Prostate gland (tissue), 2 donors: Measurements from ENCODE around the gene FCHO2. TPM values are rescaled to one million over a fixed set of nuclear protein-coding genes. Genes with fewer than 3 reads are reported as not detected.

Source experiments
- DNase-seq: peaks from one replicate; pipeline ENCODE4 v3.0.0-alpha.2; 2019; ENCODE audit warnings: low spot score
- H3K27ac ChIP-seq, 2 donors: fragments of 200-600 bp; sonication (generic); 2 replicates each; pipeline ENCODE4 v1.5.1; 2017 to 2019
- H3K27me3 ChIP-seq: fragments of 200-600 bp; sonication (generic); replicated peaks from 2 replicates; pipeline ENCODE4 v1.5.1; 2019; ENCODE audit not compliant: insufficient read depth
- H3K36me3 ChIP-seq, 2 donors: fragments of 200-600 bp; sonication (generic); 1 replicate in 1 of 2; 2 replicates in 1 of 2; pipeline versions ENCODE4 v1.5.1 to v1.8.1; 2017 to 2019
- H3K4me1 ChIP-seq: fragments of 200-600 bp; sonication (generic); replicated peaks from 2 replicates; pipeline ENCODE4 v1.5.1; 2019
- H3K4me3 ChIP-seq, 2 donors: fragments of 200-600 bp; sonication (generic); 2 replicates each; pipeline ENCODE4 v1.5.1; 2017 to 2019
- H3K9me3 ChIP-seq: fragments of 200-600 bp; sonication (generic); 2 replicates; pipeline ENCODE4 v1.5.1; 2017
- CTCF ChIP-seq, 4 experiments: fragments of 200-600 bp in 2 of 4; fragments of 450-650 bp in 2 of 4; sonication (generic) in 2 of 4; IDR thresholded peaks; 1 replicate in 3 of 4; 2 replicates in 1 of 4; pipeline ENCODE4 v1.5.1; 2016 to 2019; ENCODE audit warnings: antibody characterized with exemption in 4 of 4, mild to moderate bottlenecking in 2 of 4, moderate library complexity in 2 of 4
- POLR2A ChIP-seq: fragments of 450-650 bp; IDR thresholded peaks from one replicate; pipeline ENCODE4 v1.6.1; 2016; ENCODE audit warnings: antibody characterized with exemption, mild to moderate bottlenecking
- POLR2AphosphoS5 ChIP-seq: sonication (generic); formaldehyde crosslinking; IDR thresholded peaks from one replicate; pipeline ENCODE4 v1.6.1; 2017; ENCODE audit warnings: antibody characterized with exemption
- WGBS: methylation state at CpG from one replicate; pipeline ENCODE4 v1.1.5; 2018; 5-methylcytosine and 5-hydroxymethylcytosine counted together
- intact Hi-C: fragments of 100-400 bp; cut with DNase I; formaldehyde crosslinking; loops from one replicate; pipeline ENCODE4 v1.14.2; 2022
- total RNA-seq, 2 donors: library from RNA; depleted of rRNA; stranded (reverse); fragments of >200 nt; gene quantifications; one replicate each; pipeline ENCODE4 v1.1.0, GENCODE V29; 2016

FCHO2 gene
- total RNA-seq, result 10 to 100 TPM; 18.8 to 24.6 TPM

- H3K4me1 ChIP-seq, result no peaks in the 10 kb centered on the region
- intact Hi-C loops, result loop anchor here (10.0 kb wide), 2 partner anchors 111 to 141 kb away; partner anchors contain the start of gene TNPO1
These were observed at the start of gene FCHO2 for GRCh38 chr5:72955768-72956323. FCHO2 (plus strand) TSS chr5:72956041; CDS start chr5:72956097, 56 bp downstream.

GRCh38 chr5:72906806-72907205, 49.0 kb upstream of the FCHO2 start:
- no peaks in the 10 kb centered on the region for H3K27me3 ChIP-seq
- DNase-seq, result no peak
- no peak overlapping the region for H3K4me3 ChIP-seq
- TF ChIP-seq POLR2AphosphoS5 (no peak), CTCF (IDR thresholded peaks at IDR 0.05) (no peak), POLR2A (no peak)
- H3K9me3 ChIP-seq, result no peaks in the 10 kb centered on the region
- no peaks in the 10 kb centered on the region for H3K4me1 ChIP-seq
- H3K36me3 ChIP-seq, result peaks cover under 1 to 8% of the 10 kb centered on the region in 2 donors
- intact Hi-C loops, result no loop called here
- no peak overlapping the region for H3K27ac ChIP-seq

More at GRCh38 chr5:72955768-72956323, at the start of gene FCHO2:
- no peaks in the 10 kb centered on the region for H3K9me3 ChIP-seq
- TF ChIP-seq POLR2A, result peak; percentile 84
- TF ChIP-seq POLR2AphosphoS5, result peak; percentile 85
- peak; percentile 88 to 99 (median 94) for TF ChIP-seq CTCF (IDR thresholded peaks at IDR 0.05)
- peak within 1 kb of the TSS; percentile 80 to 88 for H3K4me3 ChIP-seq
- H3K27me3 ChIP-seq, result no peaks in the 10 kb centered on the region
- under 1% methylated on average over 43 of the region's 64 CpGs for WGBS
- peak within 1 kb of the TSS; percentile 95 to 97 for H3K27ac ChIP-seq
- DNase-seq, result peak; percentile 98
- H3K36me3 ChIP-seq, result no peaks in the 10 kb centered on the region

- Histone ChIP-seq H3K27me3 (no peaks in the 10 kb centered on the region), H3K4me3 (no peak overlapping the region), H3K27ac (no peak overlapping the region), H3K9me3 (no peaks in the 10 kb centered on the region), H3K36me3 (peaks cover 0 to 8% of the 10 kb centered on the region in 2 donors), H3K4me1 (no peaks in the 10 kb centered on the region)
- intact Hi-C loops, result no loop called here
- DNase-seq, result no peak
- WGBS, result 81% methylated on average over 6 of the region's 6 CpGs
- no peak for TF ChIP-seq CTCF (IDR thresholded peaks at IDR 0.05)
- no peak for TF ChIP-seq POLR2AphosphoS5
- TF ChIP-seq POLR2A, result no peak
These were observed 47.2 kb upstream of the FCHO2 start for GRCh38 chr5:72908664-72909063.

GRCh38 chr5:72917371-72917776, 38.5 kb upstream of the FCHO2 start:
- 97% methylated on average over 1 of the region's 1 CpG for WGBS
- Histone ChIP-seq H3K4me3 (no peak overlapping the region), H3K36me3 (no peaks in the 10 kb centered on the region), H3K27me3 (no peaks in the 10 kb centered on the region), H3K4me1 (no peaks in the 10 kb centered on the region), H3K27ac (no peak overlapping the region), H3K9me3 (no peaks in the 10 kb centered on the region)
- DNase-seq, result no peak
- TF ChIP-seq CTCF (IDR thresholded peaks at IDR 0.05) (no peak), POLR2A (no peak), POLR2AphosphoS5 (no peak)
- intact Hi-C loops, result no loop called here
